Neural cell (in vitro differentiated cells): ENCODE data around the gene DNAJC3. TPM values are rescaled to one million over a fixed set of nuclear protein-coding genes. Genes with fewer than 3 reads are reported as not detected.

Source experiments
- H2AFZ ChIP-seq: fragments of 200-600, 300-800 bp; sonication (generic), shearing (Covaris generic); 2 replicates; pipeline ENCODE4 v1.6.0; 2014; ENCODE audit warnings: low read depth, mild to moderate bottlenecking, antibody characterized with exemption, low read length, moderate library complexity
- H3F3A ChIP-seq: fragments of 200-600 bp; shearing (Covaris generic); 2 replicates; pipeline ENCODE4 v1.6.1; 2016; ENCODE audit warnings: mild to moderate bottlenecking, moderate library complexity, mixed read lengths, antibody characterized with exemption, low read length; ENCODE audit not compliant: insufficient read depth, poor library complexity, severe bottlenecking
- H3K27ac ChIP-seq: fragments of 200-600, 300-800 bp; sonication (generic), shearing (Covaris generic); 2 replicates; pipeline ENCODE4 v1.5.1; 2014; ENCODE audit warnings: mild to moderate bottlenecking, low read length, moderate library complexity
- H3K27me3 ChIP-seq: fragments of 300-800, 200-600 bp; sonication (generic), shearing (Covaris generic); 2 replicates; pipeline ENCODE4 v1.6.0; 2014; ENCODE audit warnings: mild to moderate bottlenecking, low read depth, low read length, moderate library complexity; ENCODE audit not compliant: insufficient read depth
- H3K36me3 ChIP-seq: fragments of 300-800, 200-600 bp; sonication (generic), shearing (Covaris generic); 2 replicates; pipeline ENCODE4 v1.5.1; 2014; ENCODE audit warnings: mild to moderate bottlenecking, antibody characterized with exemption, low read length, moderate library complexity; ENCODE audit not compliant: insufficient read depth
- H3K4me2 ChIP-seq: fragments of 300-800, 200-600 bp; sonication (generic), shearing (Covaris generic); 2 replicates; pipeline ENCODE4 v1.6.0; 2014; ENCODE audit warnings: mild to moderate bottlenecking, low read length
- H3K4me3 ChIP-seq: fragments of 300-800, 200-600 bp; sonication (generic), shearing (Covaris generic); 2 replicates; pipeline ENCODE4 v1.5.1; 2014; ENCODE audit warnings: mild to moderate bottlenecking, low read length, moderate library complexity
- H3K79me2 ChIP-seq: fragments of 200-600 bp; shearing (Covaris generic); replicated peaks from 2 replicates; pipeline ENCODE4 v1.6.0; 2014; ENCODE audit warnings: mild to moderate bottlenecking, low read length, moderate library complexity; ENCODE audit not compliant: insufficient read depth
- H3K9ac ChIP-seq: fragments of 300-800, 200-600 bp; sonication (generic), shearing (Covaris generic); 2 replicates; pipeline ENCODE4 v1.6.1; 2016; ENCODE audit warnings: mild to moderate bottlenecking, low read length, mixed read lengths
- H3K9me2 ChIP-seq: fragments of 200-600 bp; shearing (Covaris generic); 2 replicates; pipeline ENCODE4 v1.6.1; 2016; ENCODE audit warnings: mild to moderate bottlenecking, low read length, mixed read lengths; ENCODE audit not compliant: insufficient read depth
- H3K9me3 ChIP-seq: fragments of 200-600, 300-800 bp; sonication (generic), shearing (Covaris generic); 2 replicates; pipeline ENCODE4 v1.6.1; 2016; ENCODE audit warnings: mild to moderate bottlenecking, mixed run types, low read length, moderate library complexity, mixed read lengths
- H4K20me1 ChIP-seq: fragments of 200-600 bp; shearing (Covaris generic); 2 replicates; pipeline ENCODE4 v1.6.1; 2016; ENCODE audit warnings: mild to moderate bottlenecking, mixed run types; ENCODE audit not compliant: insufficient read depth
- EP300 ChIP-seq: fragments of 450-650 bp; conservative IDR thresholded peaks from 2 replicates; pipeline ENCODE4 v1.6.1; 2014; ENCODE audit warnings: antibody characterized with exemption, mild to moderate bottlenecking, moderate library complexity; ENCODE audit not compliant: poor library complexity, severe bottlenecking
- EZH2 ChIP-seq: fragments of 200-600, 300-800 bp; shearing (Covaris generic), sonication (generic); IDR thresholded peaks from 2 replicates; pipeline ENCODE4 v1.6.1; 2014; ENCODE audit warnings: antibody characterized with exemption, low read length, borderline replicate concordance, mild to moderate bottlenecking; ENCODE audit not compliant: insufficient read depth, poor library complexity, severe bottlenecking
- MXI1 ChIP-seq: fragments of 450-650 bp; conservative IDR thresholded peaks from 2 replicates; pipeline ENCODE4 v1.6.1; 2014; ENCODE audit warnings: antibody characterized with exemption, mild to moderate bottlenecking; ENCODE audit not compliant: poor library complexity, severe bottlenecking
- POLR2AphosphoS5 ChIP-seq: IDR thresholded peaks from 2 replicates; pipeline ENCODE4 v1.6.1; 2012
- RAD21 ChIP-seq: fragments of 450-650 bp; conservative IDR thresholded peaks from 2 replicates; pipeline ENCODE4 v1.6.1; 2014; ENCODE audit warnings: antibody characterized with exemption, mild to moderate bottlenecking, moderate library complexity
- SMC3 ChIP-seq: fragments of 450-650 bp; conservative IDR thresholded peaks from 2 replicates; pipeline ENCODE4 v1.6.1; 2014; ENCODE audit warnings: antibody characterized with exemption, mild to moderate bottlenecking, moderate library complexity; ENCODE audit not compliant: poor library complexity
- TAF1 ChIP-seq: IDR thresholded peaks from 2 replicates; pipeline ENCODE4 v1.6.1; 2012; ENCODE audit warnings: low read depth
- polyA plus RNA-seq: library from polyadenylated mRNA; depleted of rRNA; stranded (reverse); fragments of >200 nt; gene quantifications from 2 replicates; pipeline ENCODE4 v1.2.3, GENCODE V29; 2014
- TF ChIP-seq, protein P1 (sequence below): IDR thresholded peaks from 2 replicates; pipeline ENCODE4 v1.6.1; 2012; ENCODE audit warnings: borderline replicate concordance
- TF ChIP-seq, protein P2 (sequence below): fragments of 450-650 bp; IDR thresholded peaks from 2 replicates; pipeline ENCODE4 v1.5.1; 2014; ENCODE audit warnings: antibody characterized with exemption, mild to moderate bottlenecking, moderate library complexity; ENCODE audit not compliant: poor library complexity, severe bottlenecking

DNAJC3 gene
- polyA plus RNA-seq, 1 donor from 2014 or later: 8.2 TPM

GRCh38 chr13:95644601-95645052 lies 32.3 kb upstream of the DNAJC3 start, which contains the start of gene DZIP1:
Gene DZIP1, minus strand, starts transcription at chr13:95644706. Its CDS starts 2,677 bp downstream, at chr13:95642029.
- Histone ChIP-seq H3K27me3 (peaks cover 14% of the 10 kb centered on the region), H3K27ac (peak within 1 kb of the TSS; percentile 31)

DNA sequence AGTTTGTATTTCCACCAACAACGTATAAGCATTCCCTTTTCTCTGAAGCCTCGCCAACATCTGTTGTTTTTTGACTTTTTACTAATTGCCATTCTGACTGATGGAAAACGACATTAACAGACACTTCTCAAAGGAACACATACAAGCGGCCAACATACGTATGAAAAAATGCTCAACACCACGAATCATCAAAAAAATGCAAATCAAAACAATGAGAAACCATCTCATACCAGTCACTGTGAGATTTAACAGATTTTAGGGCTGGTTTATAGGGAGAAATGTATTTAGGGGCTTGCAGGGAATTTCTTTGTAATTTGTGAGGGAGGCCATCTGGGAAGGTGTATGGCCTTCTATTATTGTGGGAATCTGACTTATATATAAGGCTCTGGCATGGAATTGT lies 29.6 kb upstream of the DNAJC3 start:
- Histone ChIP-seq H3K9me2 (peaks cover 3% of the 10 kb centered on the region), H3K4me3 (no peak overlapping the region), H4K20me1 (no peaks in the 10 kb centered on the region), H3K79me2 (peaks cover 4% of the 10 kb centered on the region), H3K9me3 (no peaks in the 10 kb centered on the region), H3K9ac (no peak overlapping the region), H3F3A (no peaks in the 10 kb centered on the region), H3K27me3 (peaks cover 14% of the 10 kb centered on the region), H2AFZ (no peak overlapping the region), H3K4me2 (no peak overlapping the region), H3K36me3 (no peaks in the 10 kb centered on the region), H3K27ac (no peak overlapping the region)
- TF ChIP-seq RAD21 (no peak), MXI1 (no peak), SMC3 (no peak), EP300 (no peak), POLR2AphosphoS5 (no peak), EZH2 (no peak), TAF1 (no peak)
- TF ChIP-seq, protein P1, sequence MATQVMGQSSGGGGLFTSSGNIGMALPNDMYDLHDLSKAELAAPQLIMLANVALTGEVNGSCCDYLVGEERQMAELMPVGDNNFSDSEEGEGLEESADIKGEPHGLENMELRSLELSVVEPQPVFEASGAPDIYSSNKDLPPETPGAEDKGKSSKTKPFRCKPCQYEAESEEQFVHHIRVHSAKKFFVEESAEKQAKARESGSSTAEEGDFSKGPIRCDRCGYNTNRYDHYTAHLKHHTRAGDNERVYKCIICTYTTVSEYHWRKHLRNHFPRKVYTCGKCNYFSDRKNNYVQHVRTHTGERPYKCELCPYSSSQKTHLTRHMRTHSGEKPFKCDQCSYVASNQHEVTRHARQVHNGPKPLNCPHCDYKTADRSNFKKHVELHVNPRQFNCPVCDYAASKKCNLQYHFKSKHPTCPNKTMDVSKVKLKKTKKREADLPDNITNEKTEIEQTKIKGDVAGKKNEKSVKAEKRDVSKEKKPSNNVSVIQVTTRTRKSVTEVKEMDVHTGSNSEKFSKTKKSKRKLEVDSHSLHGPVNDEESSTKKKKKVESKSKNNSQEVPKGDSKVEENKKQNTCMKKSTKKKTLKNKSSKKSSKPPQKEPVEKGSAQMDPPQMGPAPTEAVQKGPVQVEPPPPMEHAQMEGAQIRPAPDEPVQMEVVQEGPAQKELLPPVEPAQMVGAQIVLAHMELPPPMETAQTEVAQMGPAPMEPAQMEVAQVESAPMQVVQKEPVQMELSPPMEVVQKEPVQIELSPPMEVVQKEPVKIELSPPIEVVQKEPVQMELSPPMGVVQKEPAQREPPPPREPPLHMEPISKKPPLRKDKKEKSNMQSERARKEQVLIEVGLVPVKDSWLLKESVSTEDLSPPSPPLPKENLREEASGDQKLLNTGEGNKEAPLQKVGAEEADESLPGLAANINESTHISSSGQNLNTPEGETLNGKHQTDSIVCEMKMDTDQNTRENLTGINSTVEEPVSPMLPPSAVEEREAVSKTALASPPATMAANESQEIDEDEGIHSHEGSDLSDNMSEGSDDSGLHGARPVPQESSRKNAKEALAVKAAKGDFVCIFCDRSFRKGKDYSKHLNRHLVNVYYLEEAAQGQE: no peak
- TF ChIP-seq, protein P2, sequence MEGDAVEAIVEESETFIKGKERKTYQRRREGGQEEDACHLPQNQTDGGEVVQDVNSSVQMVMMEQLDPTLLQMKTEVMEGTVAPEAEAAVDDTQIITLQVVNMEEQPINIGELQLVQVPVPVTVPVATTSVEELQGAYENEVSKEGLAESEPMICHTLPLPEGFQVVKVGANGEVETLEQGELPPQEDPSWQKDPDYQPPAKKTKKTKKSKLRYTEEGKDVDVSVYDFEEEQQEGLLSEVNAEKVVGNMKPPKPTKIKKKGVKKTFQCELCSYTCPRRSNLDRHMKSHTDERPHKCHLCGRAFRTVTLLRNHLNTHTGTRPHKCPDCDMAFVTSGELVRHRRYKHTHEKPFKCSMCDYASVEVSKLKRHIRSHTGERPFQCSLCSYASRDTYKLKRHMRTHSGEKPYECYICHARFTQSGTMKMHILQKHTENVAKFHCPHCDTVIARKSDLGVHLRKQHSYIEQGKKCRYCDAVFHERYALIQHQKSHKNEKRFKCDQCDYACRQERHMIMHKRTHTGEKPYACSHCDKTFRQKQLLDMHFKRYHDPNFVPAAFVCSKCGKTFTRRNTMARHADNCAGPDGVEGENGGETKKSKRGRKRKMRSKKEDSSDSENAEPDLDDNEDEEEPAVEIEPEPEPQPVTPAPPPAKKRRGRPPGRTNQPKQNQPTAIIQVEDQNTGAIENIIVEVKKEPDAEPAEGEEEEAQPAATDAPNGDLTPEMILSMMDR: no peak

More at GRCh38 chr13:95644601-95645052, 32.3 kb upstream of the DNAJC3 start, which contains the start of gene DZIP1:
- Histone ChIP-seq H3K4me3 (peak within 1 kb of the TSS; percentile 90), H3K79me2 (peaks cover 4% of the 10 kb centered on the region), H2AFZ (peak within 1 kb of the TSS; percentile 76), H4K20me1 (no peaks in the 10 kb centered on the region), H3F3A (no peaks in the 10 kb centered on the region), H3K4me2 (peak within 1 kb of the TSS; percentile 78), H3K9me2 (peaks cover 3% of the 10 kb centered on the region), H3K9ac (peak within 1 kb of the TSS; percentile 73), H3K9me3 (no peaks in the 10 kb centered on the region), H3K36me3 (peaks cover 5% of the 10 kb centered on the region)
- TF ChIP-seq POLR2AphosphoS5 (peak; percentile 37), TAF1 (no peak), RAD21 (no peak), SMC3 (no peak), MXI1 (peak; percentile 9), EP300 (no peak)
- TF ChIP-seq, protein P1: no peak
- TF ChIP-seq, protein P2: no peak
